Activated CD4-positive, alpha-beta T cell treated with anti-CD3 and anti-CD28 coated beads for 1 hour (primary cell): ENCODE results near the gene C14orf93.
"Not testable (repeated sequence)": the region's sequence is repeated elsewhere in the genome, so short reads cannot be mapped to it uniquely, and the experiment has no call there.

Experiments used
- DNase-seq: peaks from one replicate; pipeline ENCODE4 v3.0.0-alpha.2; 2020

The C14orf93 gene

GRCh38 chr14:23018107-23018506, 8.2 kb upstream of the C14orf93 start:
- no peak for DNase-seq

GRCh38 chr14:23017091-23017490, 7.1 kb upstream of the C14orf93 start:
- no peak for DNase-seq

GRCh38 chr14:23015618-23016017, 5.7 kb upstream of the C14orf93 start:
- no peak for DNase-seq

GRCh38 chr14:23013749-23014054, 3.8 kb upstream of the C14orf93 start:
- not testable (repeated sequence) for DNase-seq

- DNase-seq, result no peak
Observed at GRCh38 chr14:23013054-23013748, 3.3 kb upstream of the C14orf93 start.

GRCh38 chr14:23009483-23009938, 432 bp downstream of the C14orf93 start:
- no peak for DNase-seq

GRCh38 chr14:23008831-23009230, 1.1 kb downstream of the C14orf93 start:
- no peak for DNase-seq

- peak; percentile 97 for DNase-seq
Observed at GRCh38 chr14:23006544-23007419, 3.2 kb downstream of the C14orf93 start.

GRCh38 chr14:23006188-23006534, 3.8 kb downstream of the C14orf93 start:
- no peak for DNase-seq

- no peak for DNase-seq
Observed at GRCh38 chr14:23005451-23006187, 4.3 kb downstream of the C14orf93 start.

- DNase-seq, result not testable (repeated sequence)
Observed at GRCh38 chr14:23004274-23004673, 5.7 kb downstream of the C14orf93 start.

GRCh38 chr14:23002592-23002991, 7.4 kb downstream of the C14orf93 start:
- DNase-seq, result no peak

- no peak for DNase-seq
Observed at GRCh38 chr14:23000860-23001259, 9.1 kb downstream of the C14orf93 start.

GRCh38 chr14:22998329-22999012, 11.5 kb downstream of the C14orf93 start:
- no peak for DNase-seq

- DNase-seq, result no peak
Observed at GRCh38 chr14:22997676-22998323, 12.1 kb downstream of the C14orf93 start.

- DNase-seq, result no peak
Observed at GRCh38 chr14:22996768-22997654, 12.9 kb downstream of the C14orf93 start.

- DNase-seq, result no peak
Observed at GRCh38 chr14:22995889-22996625, 13.9 kb downstream of the C14orf93 start.

GRCh38 chr14:22994762-22995275, 15.1 kb downstream of the C14orf93 start:
- DNase-seq, result no peak

GRCh38 chr14:22993517-22993916, 16.4 kb downstream of the C14orf93 start:
- no peak for DNase-seq

GRCh38 chr14:22991852-22992251, 18.1 kb downstream of the C14orf93 start:
- DNase-seq, result no peak
